Effector memory CD4-positive, alpha-beta T cell (primary cell): ENCODE results near the gene NGEF.
"Not testable (repeated sequence)": the region's sequence is repeated elsewhere in the genome, so short reads cannot be mapped to it uniquely, and the experiment has no call there.

ENCODE experiments used
- DNase-seq, 3 donors: peaks; one replicate each; pipeline ENCODE4 v3.0.0-alpha.2; 2020
- H3K27ac ChIP-seq: 2 replicates; pipeline ENCODE4 v1.7.0; 2013; ENCODE audit warnings: mild to moderate bottlenecking, low read length, moderate library complexity; ENCODE audit not compliant: insufficient read depth, poor library complexity, severe bottlenecking
- H3K27me3 ChIP-seq: replicated peaks from 2 replicates; pipeline ENCODE4 v1.7.0; 2013; ENCODE audit warnings: mild to moderate bottlenecking, low read length; ENCODE audit not compliant: insufficient read depth, control insufficient read depth, poor library complexity, severe bottlenecking
- H3K36me3 ChIP-seq: 2 replicates; pipeline ENCODE4 v1.7.0; 2013; ENCODE audit warnings: mild to moderate bottlenecking, low read length, moderate library complexity; ENCODE audit not compliant: control insufficient read depth, insufficient read depth
- H3K4me1 ChIP-seq: 2 replicates; pipeline ENCODE4 v1.7.0; 2013; ENCODE audit warnings: low read length, mild to moderate bottlenecking; ENCODE audit not compliant: control insufficient read depth, insufficient read depth, poor library complexity, severe bottlenecking
- H3K4me3 ChIP-seq: 2 replicates; pipeline ENCODE4 v1.7.0; 2013; ENCODE audit warnings: low read length, low read depth, mild to moderate bottlenecking; ENCODE audit not compliant: insufficient read depth, poor library complexity, severe bottlenecking
- H3K9me3 ChIP-seq: 2 replicates; pipeline ENCODE4 v1.7.0; 2013; ENCODE audit warnings: mild to moderate bottlenecking, low read length, moderate library complexity; ENCODE audit not compliant: control insufficient read depth

The NGEF gene

GRCh38 chr2:232852081-232852480 lies 161.0 kb downstream of the NGEF start:
- not testable (repeated sequence) for H3K27ac ChIP-seq, H3K9me3 ChIP-seq, H3K4me1 ChIP-seq, H3K27me3 ChIP-seq, DNase-seq, H3K4me3 ChIP-seq
- H3K36me3 ChIP-seq, result peaks cover 72% of the 10 kb centered on the region

GRCh38 chr2:232850039-232850438 lies 163.0 kb downstream of the NGEF start:
- H3K4me3 ChIP-seq, result no peak overlapping the region
- DNase-seq, result no peak
- H3K27me3 ChIP-seq, result no peaks in the 10 kb centered on the region
- no peak overlapping the region for H3K27ac ChIP-seq
- H3K9me3 ChIP-seq, result no peaks in the 10 kb centered on the region
- H3K36me3 ChIP-seq, result peaks cover 70% of the 10 kb centered on the region
- no peaks in the 10 kb centered on the region for H3K4me1 ChIP-seq

GRCh38 chr2:232846055-232846454 lies 167.0 kb downstream of the NGEF start:
- DNase-seq, result no peak
- H3K9me3 ChIP-seq, result no peaks in the 10 kb centered on the region
- H3K4me3 ChIP-seq, result no peak overlapping the region
- no peak overlapping the region for H3K27ac ChIP-seq
- no peaks in the 10 kb centered on the region for H3K4me1 ChIP-seq
- H3K27me3 ChIP-seq, result no peaks in the 10 kb centered on the region
- H3K36me3 ChIP-seq, result peaks cover 88% of the 10 kb centered on the region

GRCh38 chr2:232843834-232844233 lies 169.2 kb downstream of the NGEF start:
- H3K4me3 ChIP-seq, result no peak overlapping the region
- no peaks in the 10 kb centered on the region for H3K9me3 ChIP-seq
- no peak overlapping the region for H3K27ac ChIP-seq
- peaks cover 4% of the 10 kb centered on the region for H3K4me1 ChIP-seq
- no peak for DNase-seq
- no peaks in the 10 kb centered on the region for H3K27me3 ChIP-seq
- peaks cover 80% of the 10 kb centered on the region for H3K36me3 ChIP-seq

GRCh38 chr2:232842689-232843088 lies 170.4 kb downstream of the NGEF start:
- H3K4me1 ChIP-seq, result peaks cover 15% of the 10 kb centered on the region
- peaks cover 69% of the 10 kb centered on the region for H3K36me3 ChIP-seq
- H3K9me3 ChIP-seq, result no peaks in the 10 kb centered on the region
- H3K27me3 ChIP-seq, result no peaks in the 10 kb centered on the region
- H3K27ac ChIP-seq, result no peak overlapping the region
- H3K4me3 ChIP-seq, result no peak overlapping the region
- no peak for DNase-seq

GRCh38 chr2:232839411-232840079 lies 173.5 kb downstream of the NGEF start:
- H3K4me1 ChIP-seq, result peaks cover 18% of the 10 kb centered on the region
- H3K27me3 ChIP-seq, result no peaks in the 10 kb centered on the region
- H3K9me3 ChIP-seq, result no peaks in the 10 kb centered on the region
- peaks cover 49% of the 10 kb centered on the region for H3K36me3 ChIP-seq
- H3K4me3 ChIP-seq, result no peak overlapping the region
- peak overlapping the region; percentile 12 for H3K27ac ChIP-seq
- no peak for DNase-seq

- Histone ChIP-seq H3K27me3 (no peaks in the 10 kb centered on the region), H3K4me3 (no peak overlapping the region), H3K36me3 (peaks cover 49% of the 10 kb centered on the region), H3K27ac (no peak overlapping the region), H3K4me1 (peaks cover 18% of the 10 kb centered on the region), H3K9me3 (no peaks in the 10 kb centered on the region)
- DNase-seq, result peak; percentile 27 to 52 (median 39)
Observed at GRCh38 chr2:232838406-232838874, 174.6 kb downstream of the NGEF start.

- no peaks in the 10 kb centered on the region for H3K9me3 ChIP-seq
- H3K4me1 ChIP-seq, result peaks cover 18% of the 10 kb centered on the region
- peaks cover 52% of the 10 kb centered on the region for H3K36me3 ChIP-seq
- H3K27me3 ChIP-seq, result no peaks in the 10 kb centered on the region
- DNase-seq, result no peak
- no peak overlapping the region for H3K4me3 ChIP-seq
- H3K27ac ChIP-seq, result no peak overlapping the region
Observed at GRCh38 chr2:232836934-232837333, 176.1 kb downstream of the NGEF start.

GRCh38 chr2:232835687-232836208 lies 177.3 kb downstream of the NGEF start:
- H3K27ac ChIP-seq, result no peak overlapping the region
- H3K9me3 ChIP-seq, result no peaks in the 10 kb centered on the region
- no peaks in the 10 kb centered on the region for H3K27me3 ChIP-seq
- no peak for DNase-seq
- peaks cover 51% of the 10 kb centered on the region for H3K36me3 ChIP-seq
- H3K4me1 ChIP-seq, result peaks cover 18% of the 10 kb centered on the region
- H3K4me3 ChIP-seq, result no peak overlapping the region

- H3K36me3 ChIP-seq, result peaks cover 44% of the 10 kb centered on the region
- DNase-seq, result no peak
- H3K27ac ChIP-seq, result no peak overlapping the region
Observed at GRCh38 chr2:232833830-232834229, 179.2 kb downstream of the NGEF start.

More at GRCh38 chr2:232833830-232834229, 179.2 kb downstream of the NGEF start:
- peaks cover 14% of the 10 kb centered on the region for H3K4me1 ChIP-seq
- H3K9me3 ChIP-seq, result no peaks in the 10 kb centered on the region
- H3K4me3 ChIP-seq, result no peak overlapping the region
- H3K27me3 ChIP-seq, result no peaks in the 10 kb centered on the region
